Measurements from ENCODE around the gene DSTN.

The DSTN gene

DNA sequence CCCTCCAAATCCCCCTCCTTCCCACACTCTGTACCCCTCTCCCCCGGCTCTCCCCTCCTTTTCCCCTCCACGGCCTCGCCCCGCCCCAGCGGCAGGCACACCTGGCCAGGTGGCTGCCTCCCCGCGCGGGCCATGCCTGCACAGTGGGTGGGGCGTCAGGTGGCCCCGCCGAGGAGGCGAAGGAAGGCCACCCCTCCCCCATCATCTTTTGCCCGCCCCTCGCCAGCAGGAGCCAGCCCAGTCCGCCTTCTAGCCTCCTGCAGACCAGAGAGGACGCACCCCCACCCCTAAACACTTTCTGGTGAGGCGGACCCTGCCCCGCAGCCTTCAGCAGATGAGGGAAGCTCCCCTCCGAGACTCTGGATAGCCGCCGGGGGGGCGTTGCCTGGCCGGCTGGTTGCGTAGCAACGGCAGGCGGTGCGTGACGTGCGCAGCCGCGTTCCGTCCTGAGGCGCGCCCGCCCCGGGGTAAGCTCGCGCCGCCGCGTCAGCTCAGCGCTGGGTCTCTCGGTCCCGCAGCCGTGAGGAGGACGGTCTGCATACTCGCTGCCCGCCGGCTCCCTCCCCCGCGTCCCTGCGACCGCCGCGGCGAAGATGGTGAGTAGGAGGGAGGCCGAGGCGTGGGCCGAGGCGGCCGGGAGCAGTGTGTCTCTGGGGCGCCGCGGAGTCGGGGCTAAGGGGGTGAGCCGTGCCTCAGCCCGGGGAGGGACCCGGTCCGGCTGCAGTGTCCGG is at the start of gene DSTN:
Gene DSTN (plus strand): TSS at position 460 of the 731 bp plus-strand sequence. CDS start 134 bp downstream, at position 594.
- Histone ChIP-seq H3K4me1 (ENCODE audit: insufficient read depth, low read length) (peaks cover 34% of the 10 kb centered on the region), H3K9ac (ENCODE audit: low read depth, low read length) (peak within 1 kb of the TSS; percentile 95), H3K36me3 (ENCODE audit: insufficient read depth, low read length) (no peaks in the 10 kb centered on the region), H3K9me3 (ENCODE audit: control insufficient read depth, insufficient read depth, low read length) (peaks cover 3% of the 10 kb centered on the region)

DNA sequence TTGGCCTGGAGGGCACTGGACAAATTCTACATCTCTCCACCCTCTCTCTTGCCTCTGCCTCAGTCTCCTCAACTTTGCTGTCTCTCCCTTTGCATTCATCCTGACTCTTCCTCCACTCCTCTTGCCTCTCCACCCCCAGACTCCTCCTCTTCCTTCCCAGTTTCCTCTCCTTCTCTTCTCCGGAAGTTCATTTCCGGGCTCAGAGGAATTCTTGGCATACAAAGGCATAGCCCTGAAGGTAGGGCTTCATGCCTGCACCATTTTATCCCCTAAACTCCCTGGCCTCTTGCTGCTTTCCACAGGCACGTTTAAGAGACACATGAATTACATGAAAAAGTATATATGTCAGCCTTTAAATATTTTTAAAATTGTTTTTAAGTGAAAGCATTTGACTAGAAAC is 49.3 kb upstream of the DSTN start:
- no peaks in the 10 kb centered on the region for H3K36me3 ChIP-seq (ENCODE audit: insufficient read depth, low read length)
- H3K4me1 ChIP-seq (ENCODE audit: insufficient read depth, low read length), result peaks cover 10% of the 10 kb centered on the region
- H3K9me3 ChIP-seq (ENCODE audit: control insufficient read depth, insufficient read depth, low read length), result no peaks in the 10 kb centered on the region
- no peak overlapping the region for H3K9ac ChIP-seq (ENCODE audit: low read depth, low read length)

DNA sequence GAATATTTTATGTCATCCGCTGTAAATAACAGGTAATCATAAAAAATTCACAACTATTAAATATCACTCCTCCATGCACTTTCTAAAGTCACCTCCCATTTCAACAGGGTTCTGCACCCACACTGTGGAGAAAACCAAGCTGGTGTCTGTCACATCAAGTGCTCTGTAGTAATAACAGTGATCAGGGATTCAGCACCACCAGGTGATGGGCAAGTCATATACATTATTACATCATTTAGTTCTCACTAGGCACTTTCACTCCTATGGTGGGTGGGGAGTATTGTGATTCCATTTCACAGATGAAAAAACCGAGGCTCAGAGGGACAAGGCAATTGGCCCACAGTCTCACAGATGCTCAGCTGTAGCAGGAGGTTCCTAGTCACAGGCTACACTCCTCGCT is 47.3 kb upstream of the DSTN start:
- Histone ChIP-seq H3K9me3 (ENCODE audit: control insufficient read depth, insufficient read depth, low read length) (no peaks in the 10 kb centered on the region), H3K4me1 (ENCODE audit: insufficient read depth, low read length) (peaks cover 10% of the 10 kb centered on the region)

DNA sequence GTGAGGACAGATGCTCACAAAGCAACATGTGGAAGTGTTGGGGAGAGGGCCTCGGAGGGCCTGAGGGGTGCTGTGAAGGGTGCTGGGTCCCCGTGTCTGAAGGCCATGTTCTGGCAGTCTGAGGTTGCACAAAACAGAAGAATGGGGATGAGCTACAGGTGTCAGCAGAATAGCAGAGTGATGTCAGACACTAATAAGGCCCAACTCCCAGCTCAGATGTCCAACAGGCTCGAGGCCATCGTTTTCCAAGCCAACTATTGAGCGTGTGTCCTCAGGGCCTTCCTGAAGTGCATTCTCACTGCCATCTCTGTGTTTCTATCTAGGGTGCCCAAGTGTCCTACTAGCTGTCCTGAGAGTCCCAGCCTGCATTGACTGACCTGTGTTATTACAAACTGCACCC is 46.5 kb upstream of the DSTN start:
- H3K9me3 ChIP-seq (ENCODE audit: control insufficient read depth, insufficient read depth, low read length), result no peaks in the 10 kb centered on the region
- no peak overlapping the region for H3K9ac ChIP-seq (ENCODE audit: low read depth, low read length)
- H3K4me1 ChIP-seq (ENCODE audit: insufficient read depth, low read length), result peaks cover 10% of the 10 kb centered on the region
- no peaks in the 10 kb centered on the region for H3K36me3 ChIP-seq (ENCODE audit: insufficient read depth, low read length)

More for the DNA sequence above, 47.3 kb upstream of the DSTN start:
- no peak overlapping the region for H3K9ac ChIP-seq (ENCODE audit: low read depth, low read length)
- H3K36me3 ChIP-seq (ENCODE audit: insufficient read depth, low read length), result no peaks in the 10 kb centered on the region

DNA sequence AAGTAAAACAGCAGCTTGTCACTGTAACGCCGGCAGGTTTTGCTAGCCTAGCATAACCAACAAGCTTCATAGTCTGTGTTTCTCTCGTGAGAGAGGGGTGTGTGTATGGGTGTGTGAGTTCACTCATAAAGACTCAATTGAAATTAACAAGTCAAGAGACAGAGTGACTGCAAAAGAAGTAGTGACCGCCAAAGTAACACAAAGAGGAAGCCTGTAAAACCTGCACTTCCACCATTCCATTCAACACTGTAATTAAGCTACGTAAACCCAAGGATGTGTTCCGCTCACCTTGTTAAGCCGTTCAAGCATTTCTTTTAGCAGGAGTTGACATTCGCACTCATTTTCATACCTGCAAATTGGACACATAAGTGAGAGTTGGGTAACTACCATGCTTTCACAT is 45.3 kb upstream of the DSTN start:
- H3K9me3 ChIP-seq (ENCODE audit: control insufficient read depth, insufficient read depth, low read length), result no peaks in the 10 kb centered on the region
- H3K36me3 ChIP-seq (ENCODE audit: insufficient read depth, low read length), result no peaks in the 10 kb centered on the region
- H3K9ac ChIP-seq (ENCODE audit: low read depth, low read length), result no peak overlapping the region
- H3K4me1 ChIP-seq (ENCODE audit: insufficient read depth, low read length), result peaks cover 10% of the 10 kb centered on the region

DNA sequence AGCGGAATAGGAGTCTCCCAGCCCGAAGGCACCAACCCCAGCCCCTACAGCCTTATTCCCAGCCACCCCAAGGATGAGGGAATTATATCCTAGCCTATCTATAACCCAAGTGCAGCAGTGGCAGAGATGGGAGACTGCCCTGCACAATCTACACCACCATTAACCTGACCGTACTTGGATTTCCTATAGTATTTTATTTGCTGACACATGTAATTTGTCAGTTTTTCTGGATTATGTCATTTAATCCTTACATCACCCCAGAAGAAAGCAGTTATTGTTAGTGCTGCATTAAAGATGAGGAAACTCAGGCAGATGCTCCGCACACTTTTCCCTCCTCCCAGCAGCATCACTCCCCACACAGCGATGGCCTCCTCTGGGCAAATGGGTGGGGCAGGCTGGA is 44.7 kb upstream of the DSTN start:
- no peak overlapping the region for H3K9ac ChIP-seq (ENCODE audit: low read depth, low read length)
- H3K4me1 ChIP-seq (ENCODE audit: insufficient read depth, low read length), result peaks cover 9% of the 10 kb centered on the region
- H3K36me3 ChIP-seq (ENCODE audit: insufficient read depth, low read length), result no peaks in the 10 kb centered on the region
- H3K9me3 ChIP-seq (ENCODE audit: control insufficient read depth, insufficient read depth, low read length), result no peaks in the 10 kb centered on the region

DNA sequence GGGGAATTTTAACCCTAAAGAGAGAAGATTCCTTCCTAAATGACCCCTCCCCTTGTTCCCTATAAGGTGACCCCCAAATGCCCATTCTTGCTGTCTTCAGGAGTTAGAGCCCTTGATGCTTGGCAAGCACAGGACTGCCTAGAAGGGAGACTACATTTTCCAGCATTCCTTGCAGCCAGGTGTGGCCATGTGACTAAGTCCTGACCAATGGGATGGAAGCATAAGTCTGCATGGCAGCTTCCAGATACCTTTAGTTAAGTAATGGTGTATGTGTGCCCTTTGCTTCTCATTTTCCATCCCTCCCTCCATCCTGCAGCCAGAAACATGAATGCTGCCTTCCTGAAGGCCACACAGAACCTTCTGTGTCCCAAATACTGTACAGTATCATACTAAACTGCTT is 44.2 kb upstream of the DSTN start:
- Histone ChIP-seq H3K9ac (ENCODE audit: low read depth, low read length) (no peak overlapping the region), H3K9me3 (ENCODE audit: control insufficient read depth, insufficient read depth, low read length) (no peaks in the 10 kb centered on the region), H3K36me3 (ENCODE audit: insufficient read depth, low read length) (no peaks in the 10 kb centered on the region), H3K4me1 (ENCODE audit: insufficient read depth, low read length) (0 out of 2 replicates have a peak, but pooled peaks cover 4% of the 10 kb centered on the region)

DNA sequence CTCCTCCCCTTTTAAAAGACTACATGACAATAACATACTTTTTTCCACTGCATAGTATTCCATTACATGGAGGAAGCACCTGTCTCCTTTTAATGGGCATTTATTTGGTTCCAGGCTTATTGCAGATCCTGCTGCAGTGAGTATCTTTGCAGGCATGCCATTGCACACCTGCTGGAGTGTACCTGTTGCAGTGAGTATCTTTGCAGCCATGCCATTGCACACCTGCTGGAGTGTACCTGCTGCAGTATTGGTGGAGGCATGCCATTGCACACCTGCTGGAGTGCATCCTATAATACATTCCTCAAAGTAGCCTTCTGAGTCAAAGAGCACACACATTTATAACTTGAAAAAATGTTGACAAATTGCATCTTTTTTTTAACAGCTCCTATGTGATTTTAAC is 40.3 kb upstream of the DSTN start:
- Histone ChIP-seq H3K9ac (ENCODE audit: low read depth, low read length) (no peak overlapping the region), H3K36me3 (ENCODE audit: insufficient read depth, low read length) (no peaks in the 10 kb centered on the region), H3K9me3 (ENCODE audit: control insufficient read depth, insufficient read depth, low read length) (no peaks in the 10 kb centered on the region), H3K4me1 (ENCODE audit: insufficient read depth, low read length) (peaks cover 15% of the 10 kb centered on the region)

DNA sequence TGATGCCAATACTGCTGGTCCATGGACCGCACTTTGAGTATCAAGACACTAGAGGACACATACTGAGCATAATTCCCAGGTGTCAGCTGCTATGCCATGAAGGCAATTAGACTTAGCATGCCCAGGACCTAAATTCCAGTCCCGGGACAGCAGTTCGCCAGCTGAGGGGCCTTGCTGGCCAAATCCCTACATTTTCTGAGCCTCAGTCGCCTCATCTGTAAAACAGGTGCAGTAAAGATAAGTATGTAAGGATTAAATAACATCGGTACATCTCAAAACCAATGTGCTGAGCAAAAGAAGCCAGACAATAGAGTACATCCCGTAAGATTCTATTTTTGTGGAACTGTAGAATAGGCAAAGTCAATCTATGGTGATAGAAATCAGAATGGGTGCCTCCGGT is 39.7 kb upstream of the DSTN start:
- no peak overlapping the region for H3K9ac ChIP-seq (ENCODE audit: low read depth, low read length)
- H3K4me1 ChIP-seq (ENCODE audit: insufficient read depth, low read length), result peaks cover 19% of the 10 kb centered on the region
- H3K9me3 ChIP-seq (ENCODE audit: control insufficient read depth, insufficient read depth, low read length), result no peaks in the 10 kb centered on the region
- H3K36me3 ChIP-seq (ENCODE audit: insufficient read depth, low read length), result no peaks in the 10 kb centered on the region

DNA sequence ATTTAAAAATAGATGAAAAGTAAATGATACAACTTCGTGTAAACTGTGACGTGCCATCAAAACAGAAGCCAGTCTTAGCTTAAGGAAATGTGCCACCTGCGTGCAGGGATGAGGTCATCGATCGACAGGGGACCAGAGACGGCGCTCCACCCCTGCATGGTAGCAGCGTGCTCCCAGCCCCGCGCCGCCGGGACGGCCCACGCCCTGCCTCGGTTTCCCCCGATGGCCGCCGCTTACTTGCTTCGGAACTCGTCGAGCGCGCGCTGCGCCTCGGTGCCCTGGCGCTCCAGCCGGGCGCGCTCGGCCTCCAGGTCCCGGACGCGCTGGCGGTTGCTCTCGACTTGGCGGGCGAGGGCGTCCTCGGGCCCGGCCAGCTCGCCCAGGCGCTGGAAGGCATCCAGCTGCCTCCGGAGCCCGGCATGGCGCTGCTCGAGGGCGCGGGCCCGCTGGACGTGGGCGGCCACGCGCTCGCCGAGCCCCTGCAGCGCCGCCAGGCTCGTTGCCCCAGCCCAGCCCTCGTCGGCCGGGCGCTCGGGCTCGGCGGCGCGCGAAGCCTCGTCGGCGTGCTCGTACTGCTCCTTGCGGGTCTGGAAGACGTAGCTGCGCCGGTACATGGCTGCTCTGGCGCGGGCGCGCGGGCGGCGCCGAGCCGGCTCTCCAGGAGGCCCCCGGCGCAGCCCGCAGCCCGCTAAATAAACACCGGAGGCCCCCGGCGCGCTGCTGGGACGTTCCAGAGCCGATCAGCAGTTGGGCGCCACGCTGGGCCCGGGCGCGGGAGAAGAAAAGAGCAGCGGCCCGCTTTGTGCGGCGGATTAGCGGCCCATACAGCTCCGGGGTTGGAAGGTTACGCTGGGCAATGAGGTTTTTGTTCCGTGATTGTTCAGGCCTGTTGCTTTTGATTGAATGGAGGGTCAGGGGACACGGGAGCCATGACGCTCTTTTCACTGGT is 38.9 kb upstream of the DSTN start, which contains the start of gene BFSP1:
Gene BFSP1 (minus strand): TSS at position 664 of the 949 bp plus-strand sequence. CDS start 50 bp downstream, at position 614.
- Histone ChIP-seq H3K9ac (ENCODE audit: low read depth, low read length) (peak within 1 kb of the TSS; percentile 56), H3K9me3 (ENCODE audit: control insufficient read depth, insufficient read depth, low read length) (no peaks in the 10 kb centered on the region), H3K36me3 (ENCODE audit: insufficient read depth, low read length) (no peaks in the 10 kb centered on the region), H3K4me1 (ENCODE audit: insufficient read depth, low read length) (peaks cover 19% of the 10 kb centered on the region)

DNA sequence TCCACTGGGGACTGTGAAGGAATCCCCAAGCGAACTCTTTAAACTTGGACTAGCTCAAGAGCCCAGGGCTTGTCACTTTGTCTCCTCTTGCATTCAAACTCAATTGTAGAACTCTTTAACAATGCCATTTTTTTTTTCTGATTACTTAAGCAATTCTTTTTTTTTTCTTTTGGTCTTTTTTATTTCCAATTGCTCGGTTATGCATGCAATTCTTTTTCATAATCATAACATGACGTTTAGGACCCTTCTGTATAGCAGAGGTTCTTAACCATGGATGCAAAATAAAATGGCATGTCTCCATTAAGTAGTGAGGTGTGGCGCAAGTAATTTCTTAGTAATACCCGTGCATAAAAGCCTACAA is 38.2 kb upstream of the DSTN start:
- Histone ChIP-seq H3K9me3 (ENCODE audit: control insufficient read depth, insufficient read depth, low read length) (no peaks in the 10 kb centered on the region), H3K36me3 (ENCODE audit: insufficient read depth, low read length) (no peaks in the 10 kb centered on the region), H3K4me1 (ENCODE audit: insufficient read depth, low read length) (peaks cover 19% of the 10 kb centered on the region), H3K9ac (ENCODE audit: low read depth, low read length) (peak overlapping the region; percentile 56)

DNA sequence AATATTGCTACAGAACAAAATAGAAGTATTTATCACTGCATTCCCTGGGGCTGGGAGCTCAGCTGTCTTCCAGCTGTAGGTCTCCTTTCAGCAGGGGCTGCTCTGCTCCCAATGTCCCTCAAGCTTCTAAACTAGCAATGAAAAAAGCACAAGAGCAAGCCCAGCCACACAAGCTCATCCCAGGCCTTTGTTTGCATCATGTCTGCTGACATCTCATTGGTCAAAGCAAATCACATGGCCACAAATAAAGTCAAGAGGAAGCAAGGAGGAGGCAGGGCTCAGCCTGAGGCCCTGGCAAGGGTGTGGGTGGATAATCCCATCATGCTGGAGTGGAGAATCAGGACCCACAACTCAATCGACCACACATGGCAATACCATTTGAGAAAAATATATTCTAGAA is 36.5 kb upstream of the DSTN start:
- Histone ChIP-seq H3K4me1 (ENCODE audit: insufficient read depth, low read length) (peaks cover 22% of the 10 kb centered on the region), H3K9me3 (ENCODE audit: control insufficient read depth, insufficient read depth, low read length) (no peaks in the 10 kb centered on the region), H3K36me3 (ENCODE audit: insufficient read depth, low read length) (no peaks in the 10 kb centered on the region), H3K9ac (ENCODE audit: low read depth, low read length) (no peak overlapping the region)

DNA sequence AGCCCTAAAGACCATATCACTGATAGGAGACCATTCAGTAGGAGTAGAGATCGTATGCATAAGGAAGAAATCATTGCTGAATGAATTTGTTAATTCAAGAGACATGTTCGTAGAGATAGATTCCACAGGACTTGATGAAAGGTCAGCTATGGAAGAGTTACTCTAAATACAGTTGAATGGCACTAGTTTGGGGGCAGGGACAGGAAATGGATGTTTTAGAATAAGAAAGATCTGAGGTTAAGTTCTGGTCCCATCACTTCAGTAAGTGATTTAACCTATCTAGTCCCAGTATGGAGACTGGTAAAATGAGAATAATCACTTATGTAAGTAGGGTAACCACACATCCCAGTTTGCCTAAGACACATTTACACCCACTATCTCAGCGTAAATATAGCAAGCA is 35.8 kb upstream of the DSTN start:
- Histone ChIP-seq H3K9me3 (ENCODE audit: control insufficient read depth, insufficient read depth, low read length) (no peaks in the 10 kb centered on the region), H3K9ac (ENCODE audit: low read depth, low read length) (no peak overlapping the region), H3K36me3 (ENCODE audit: insufficient read depth, low read length) (no peaks in the 10 kb centered on the region), H3K4me1 (ENCODE audit: insufficient read depth, low read length) (peaks cover 22% of the 10 kb centered on the region)

DNA sequence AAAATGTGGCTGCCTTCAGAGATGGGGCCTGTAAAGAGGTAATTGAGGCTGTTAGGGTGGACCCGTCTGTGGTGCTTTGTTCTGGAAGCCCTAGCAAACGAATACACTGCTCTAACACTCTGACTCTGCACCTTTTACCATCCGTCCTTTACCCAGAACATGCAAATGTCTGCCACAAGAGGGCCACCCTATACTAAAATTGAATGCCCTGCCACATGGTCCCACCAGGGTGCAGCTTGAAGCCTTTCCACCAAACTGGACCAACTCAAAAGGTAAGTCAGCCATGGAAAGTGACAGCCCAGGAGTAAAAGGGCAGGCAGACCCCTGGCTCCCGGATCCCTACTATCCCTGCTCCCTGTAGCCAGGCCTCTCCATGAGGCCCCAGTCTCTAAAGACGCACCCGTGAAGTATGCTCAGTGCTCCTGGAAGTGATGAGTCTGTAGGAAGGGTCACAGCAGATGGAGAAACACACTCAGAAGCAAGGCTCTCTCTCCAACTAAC is 32.9 kb upstream of the DSTN start:
- H3K9ac ChIP-seq (ENCODE audit: low read depth, low read length), result no peak overlapping the region
- H3K4me1 ChIP-seq (ENCODE audit: insufficient read depth, low read length), result peaks cover 22% of the 10 kb centered on the region
- H3K36me3 ChIP-seq (ENCODE audit: insufficient read depth, low read length), result no peaks in the 10 kb centered on the region
- no peaks in the 10 kb centered on the region for H3K9me3 ChIP-seq (ENCODE audit: control insufficient read depth, insufficient read depth, low read length)
